Spleen (tissue), 7 donors: ENCODE results near the gene RFX1.
"Not testable (repeated sequence)": the region's sequence is repeated elsewhere in the genome, so short reads cannot be mapped to it uniquely, and the experiment has no call there.

Experiments
- POLR2A ChIP-seq, 3 donors: fragments of 450-650 bp; IDR thresholded peaks; one replicate each; pipeline ENCODE4 v1.5.1; 2017; ENCODE audit warnings: antibody characterized with exemption in 3 of 3, mild to moderate bottlenecking in 1 of 3
- POLR2AphosphoS5 ChIP-seq, 3 donors: sonication (generic); formaldehyde crosslinking; IDR thresholded peaks; one replicate each; pipeline ENCODE4 v1.5.1; 2017; ENCODE audit warnings: antibody characterized with exemption in 3 of 3
- TF ChIP-seq, protein P1 (sequence below), 11 experiments: fragments of 200-600 bp in 7 of 11; fragments of 450-650 bp in 4 of 11; sonication (generic) in 4 of 11; IDR thresholded peaks in 8 of 11; conservative IDR thresholded peaks in 3 of 11; 1 replicate in 7 of 11; 2 replicates in 4 of 11; pipeline versions ENCODE4 v1.4.0 to v1.8.0; 2016 to 2021; ENCODE audit warnings: antibody characterized with exemption in 11 of 11, inconsistent platforms in 4 of 11, mild to moderate bottlenecking in 1 of 11
- donor health status: DM: no; HTN: no; CAD: no; lungs with moderate emphysema.
- donor health status: DM: no; HTN: no; CAD: no.
- donor health status: DM: no; HTN: no; CAD: no.

DNA sequence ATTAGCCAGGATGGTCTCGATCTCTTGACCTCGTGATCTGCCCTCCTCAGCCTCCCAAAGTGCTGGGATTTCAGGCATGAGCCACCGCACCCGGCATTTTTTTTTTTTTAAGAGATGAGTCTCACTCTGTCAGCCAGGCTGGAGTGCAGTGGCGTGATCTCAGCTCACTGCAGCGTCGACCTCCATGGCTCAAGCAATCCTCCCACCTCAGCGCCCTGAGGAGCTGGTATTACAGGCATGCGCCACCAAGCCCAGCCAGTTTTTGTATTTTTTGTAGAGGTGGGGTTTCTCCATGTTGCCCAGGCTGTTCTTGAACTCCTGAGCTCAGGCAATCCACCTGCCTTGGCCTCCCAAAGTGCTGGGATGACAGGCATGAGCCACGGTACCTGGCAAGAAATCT, 41.7 kb upstream of the RFX1 start:
- not testable (repeated sequence) for TF ChIP-seq POLR2A, POLR2AphosphoS5 (IDR thresholded peaks at IDR 0.05)
- TF ChIP-seq, protein P1, sequence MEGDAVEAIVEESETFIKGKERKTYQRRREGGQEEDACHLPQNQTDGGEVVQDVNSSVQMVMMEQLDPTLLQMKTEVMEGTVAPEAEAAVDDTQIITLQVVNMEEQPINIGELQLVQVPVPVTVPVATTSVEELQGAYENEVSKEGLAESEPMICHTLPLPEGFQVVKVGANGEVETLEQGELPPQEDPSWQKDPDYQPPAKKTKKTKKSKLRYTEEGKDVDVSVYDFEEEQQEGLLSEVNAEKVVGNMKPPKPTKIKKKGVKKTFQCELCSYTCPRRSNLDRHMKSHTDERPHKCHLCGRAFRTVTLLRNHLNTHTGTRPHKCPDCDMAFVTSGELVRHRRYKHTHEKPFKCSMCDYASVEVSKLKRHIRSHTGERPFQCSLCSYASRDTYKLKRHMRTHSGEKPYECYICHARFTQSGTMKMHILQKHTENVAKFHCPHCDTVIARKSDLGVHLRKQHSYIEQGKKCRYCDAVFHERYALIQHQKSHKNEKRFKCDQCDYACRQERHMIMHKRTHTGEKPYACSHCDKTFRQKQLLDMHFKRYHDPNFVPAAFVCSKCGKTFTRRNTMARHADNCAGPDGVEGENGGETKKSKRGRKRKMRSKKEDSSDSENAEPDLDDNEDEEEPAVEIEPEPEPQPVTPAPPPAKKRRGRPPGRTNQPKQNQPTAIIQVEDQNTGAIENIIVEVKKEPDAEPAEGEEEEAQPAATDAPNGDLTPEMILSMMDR (IDR thresholded peaks at IDR 0.05 in 8 of 11, conservative IDR thresholded peaks at IDR 0.05 in 3 of 11), result not testable (repeated sequence)
